Heart right ventricle (tissue), 16 donors: Measurements from ENCODE around the gene ZFAND3. TPM values are rescaled to one million over a fixed set of nuclear protein-coding genes. Genes with fewer than 3 reads are reported as not detected.

Source experiments
- ATAC-seq, 8 donors: fragments of 200-7000 bp; cut with Tn5 transposase; one replicate each; pipeline ENCODE4 v1.9.1; 2020; ENCODE audit warnings: mild to moderate bottlenecking in 8 of 8, moderate library complexity in 8 of 8, moderate number of reproducible peaks in 1 of 8
- DNase-seq, 2 donors: peaks; one replicate each; pipeline ENCODE4 v3.0.0-alpha.2; 2020
- H3K27ac ChIP-seq, 10 donors: fragments of 200-600 bp; sonication (generic) in 2 of 10; one replicate each; pipeline versions ENCODE4 v1.5.0 to v1.8.0; 2020 to 2022; ENCODE audit warnings: mild to moderate bottlenecking in 3 of 10
- H3K27me3 ChIP-seq, 7 donors: fragments of 200-600 bp; one replicate each; pipeline ENCODE4 v1.8.0; 2021 to 2022; ENCODE audit warnings: mild to moderate bottlenecking in 2 of 7
- H3K36me3 ChIP-seq, 9 donors: fragments of 200-600 bp; sonication (generic) in 1 of 9; one replicate each; pipeline versions ENCODE4 v1.5.0 to v1.8.0; 2020 to 2022; ENCODE audit warnings: mild to moderate bottlenecking in 2 of 9
- H3K4me1 ChIP-seq, 9 donors: fragments of 200-600 bp; sonication (generic) in 1 of 9; one replicate each; pipeline versions ENCODE4 v1.5.0 to v1.8.0; 2020 to 2022; ENCODE audit warnings: mild to moderate bottlenecking in 4 of 9
- H3K4me3 ChIP-seq, 10 donors: fragments of 200-600 bp; sonication (generic) in 2 of 10; one replicate each; pipeline versions ENCODE4 v1.5.0 to v1.8.0; 2020 to 2022; ENCODE audit warnings: mild to moderate bottlenecking in 7 of 10, moderate library complexity in 2 of 10
- H3K9me3 ChIP-seq, 11 donors: fragments of 200-600 bp in 10 of 11; sonication (generic) in 2 of 11; one replicate each; pipeline versions ENCODE4 v1.5.0 to v1.8.0; 2013 to 2022; ENCODE audit warnings: mild to moderate bottlenecking in 2 of 11, control low read depth in 1 of 11, moderate library complexity in 1 of 11
- WGBS, 2 donors: extraction: QIAGEN DNeasy Blood & Tissue Kit; methylation state at CpG; one replicate each; pipeline ENCODE4 v1.1.7; 2013; ENCODE audit warnings: inconsistent platforms in 1 of 2; 5-methylcytosine and 5-hydroxymethylcytosine counted together
- intact Hi-C, 10 donors: fragments of 100-400 bp; cut with DNase I; formaldehyde crosslinking; loops; one replicate each; pipeline versions ENCODE4 v1.11.1 to v1.14.2; 2022
- polyA plus RNA-seq, 2 donors: library from polyadenylated mRNA; stranded (reverse); fragments of 200-250 nt; gene quantifications; one replicate each; pipeline ENCODE4 v1.2.3, GENCODE V29; 2013
- total RNA-seq, 10 donors: library from RNA; stranded (reverse); fragmentation: NEBNext Ultra II Directional in 3 of 10; extraction: Animal tissue kit (Norgen Biotek cat#: 25700) in 3 of 10; gene quantifications; one replicate each; pipeline versions ENCODE4 v1.2.1 to v1.2.4, GENCODE V29; 2021 to 2023
- TF ChIP-seq, protein P1 (sequence below), 9 donors: fragments of 200-600 bp; sonication (generic) in 2 of 9; IDR thresholded peaks; one replicate each; pipeline versions ENCODE4 v1.5.0 to v1.8.0; 2021 to 2022; ENCODE audit warnings: antibody characterized with exemption in 9 of 9, mild to moderate bottlenecking in 5 of 9, moderate library complexity in 1 of 9
- donor health status: Arrhythmogenic right ventricular cardiomyopathy.
- donor health status: ischemic (EF 13 %, LVEDD 7.1; RV severe dilation, severe dysfunction).
- donor health status: healthy with polysubstance abuse.
- donor health status: DM: no; HTN: yes; CAD: no.
- donor health status: DM: no; HTN: no; CAD: no.
- donor health status: ischemic (EF 25% LVEDD 6.9; RV normal size, moderate dysfunction).
- donor health status: ischemic (EF 25% LVEDD 5.7; RV mildly dilated, moderate dysfunction).
- donor health status: healthy.
- donor health status: DM: yes; HTN: yes; CAD: no.
- donor health status: Ischemic cardiomyopathy.
- donor health status: ischemic (EF 35%, LVEDD 5.7; RV mildly dilated, moderate dysfunction).
- donor health status: nonischemic (EF 11% LVEDD 7.7; RV severe dilation, severe dysfunction).
- donor health status: DM: yes; HTN: yes; CAD: no.
- donor health status: PGD.
- donor health status: ischemic (EF 29% LVEDD 5.4; RV normal size, mild dysfunction).
- donor health status: nonischemic (EF 23%, LVEDD 6.1; RV moderate dilation, normal function).

Gene ZFAND3
- total and polyA plus RNA-seq, 12 donors = 24.4 to 123 (median 105) TPM

GRCh38 chr6:37974381-37974780 is 154.9 kb downstream of the ZFAND3 start:
- Histone ChIP-seq H3K36me3 (no peaks in the 10 kb centered on the region), H3K9me3 (peaks cover 0 to 21% (median 8%) of the 10 kb centered on the region in 11 donors), H3K4me3 (no peak overlapping the region), H3K27me3 (no peaks in the 10 kb centered on the region), H3K4me1 (peaks cover 0 to 24% (median 12%) of the 10 kb centered on the region in 9 donors), H3K27ac (no peak overlapping the region)
- ATAC-seq (no peak), DNase-seq (no peak)
- WGBS, 2 donors = 99 to 100% methylated on average over 4 of the region's 4 CpGs
- intact Hi-C loops = no loop called here
- TF ChIP-seq, protein P1, sequence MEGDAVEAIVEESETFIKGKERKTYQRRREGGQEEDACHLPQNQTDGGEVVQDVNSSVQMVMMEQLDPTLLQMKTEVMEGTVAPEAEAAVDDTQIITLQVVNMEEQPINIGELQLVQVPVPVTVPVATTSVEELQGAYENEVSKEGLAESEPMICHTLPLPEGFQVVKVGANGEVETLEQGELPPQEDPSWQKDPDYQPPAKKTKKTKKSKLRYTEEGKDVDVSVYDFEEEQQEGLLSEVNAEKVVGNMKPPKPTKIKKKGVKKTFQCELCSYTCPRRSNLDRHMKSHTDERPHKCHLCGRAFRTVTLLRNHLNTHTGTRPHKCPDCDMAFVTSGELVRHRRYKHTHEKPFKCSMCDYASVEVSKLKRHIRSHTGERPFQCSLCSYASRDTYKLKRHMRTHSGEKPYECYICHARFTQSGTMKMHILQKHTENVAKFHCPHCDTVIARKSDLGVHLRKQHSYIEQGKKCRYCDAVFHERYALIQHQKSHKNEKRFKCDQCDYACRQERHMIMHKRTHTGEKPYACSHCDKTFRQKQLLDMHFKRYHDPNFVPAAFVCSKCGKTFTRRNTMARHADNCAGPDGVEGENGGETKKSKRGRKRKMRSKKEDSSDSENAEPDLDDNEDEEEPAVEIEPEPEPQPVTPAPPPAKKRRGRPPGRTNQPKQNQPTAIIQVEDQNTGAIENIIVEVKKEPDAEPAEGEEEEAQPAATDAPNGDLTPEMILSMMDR (IDR thresholded peaks at IDR 0.05) = no peak

- intact Hi-C loops = no loop called here
- TF ChIP-seq, protein P1 (IDR thresholded peaks at IDR 0.05) = no peak
- 93 to 98% methylated on average over 1 of the region's 1 CpG for WGBS, 2 donors
- Histone ChIP-seq H3K36me3 (no peaks in the 10 kb centered on the region), H3K4me1 (peaks cover 0 to 30% (median 17%) of the 10 kb centered on the region in 9 donors), H3K9me3 (peaks cover 0 to 21% (median 8%) of the 10 kb centered on the region in 11 donors), H3K4me3 (no peak overlapping the region), H3K27ac (no peak overlapping the region), H3K27me3 (no peaks in the 10 kb centered on the region)
- ATAC-seq (no peak), DNase-seq (no peak)
These were observed 155.4 kb downstream of the ZFAND3 start for GRCh38 chr6:37974943-37975342.

DNA sequence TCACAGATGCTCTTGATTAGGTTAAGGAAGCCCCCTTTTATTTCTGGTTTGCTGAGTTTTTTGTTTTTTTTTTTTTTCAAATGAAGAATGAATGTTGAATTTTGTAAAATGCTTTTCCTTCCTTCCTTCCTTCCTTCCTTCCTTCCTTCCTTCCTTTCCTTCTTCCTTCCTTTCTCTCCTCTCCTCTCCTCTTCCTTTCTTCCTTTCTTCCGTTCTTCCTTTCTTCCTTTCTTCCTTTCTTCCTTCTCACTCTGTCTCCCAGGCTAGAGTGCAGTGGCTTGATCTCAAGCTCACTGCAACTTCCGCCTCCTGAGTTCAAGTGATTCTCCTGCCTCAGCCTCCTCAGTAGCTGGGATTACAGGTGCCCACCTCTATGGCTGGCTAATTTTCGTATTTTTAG is 158.2 kb downstream of the ZFAND3 start:
- DNase-seq (no peak), ATAC-seq (no peak)
- Histone ChIP-seq H3K4me3 (no peak overlapping the region), H3K9me3 (peaks cover 0 to 21% (median 8%) of the 10 kb centered on the region in 11 donors), H3K36me3 (no peaks in the 10 kb centered on the region), H3K4me1 (peaks cover 0 to 40% (median 24%) of the 10 kb centered on the region in 9 donors), H3K27me3 (no peaks in the 10 kb centered on the region), H3K27ac (no peak overlapping the region)
- intact Hi-C loops = no loop called here
- TF ChIP-seq, protein P1 (IDR thresholded peaks at IDR 0.05) = no peak
- 94 to 98% methylated on average over 3 of the region's 3 CpGs for WGBS, 2 donors

GRCh38 chr6:37979392-37980221 is 160.1 kb downstream of the ZFAND3 start:
- peak in 1 of 8 donors; percentile 52 for ATAC-seq
- intact Hi-C loops = no loop called here
- Histone ChIP-seq H3K36me3 (no peaks in the 10 kb centered on the region), H3K27me3 (no peaks in the 10 kb centered on the region), H3K4me3 (no peak overlapping the region), H3K27ac (no peak overlapping the region), H3K9me3 (peaks cover 0 to 13% (median 7%) of the 10 kb centered on the region in 11 donors), H3K4me1 (peaks cover 0 to 41% (median 30%) of the 10 kb centered on the region in 9 donors)
- WGBS, 2 donors = 85 to 86% methylated on average over 5 of the region's 5 CpGs
- TF ChIP-seq, protein P1 (IDR thresholded peaks at IDR 0.05) = no peak
- no peak for DNase-seq
